DOHH2 (cell line): Measurements from ENCODE around the gene SLC6A3.

Experiments
- H3F3A ChIP-seq: fragments of 200-600 bp; sonication (generic), shearing (Covaris generic); 2 replicates; pipeline ENCODE4 v1.6.0; 2016; ENCODE audit warnings: antibody characterized with exemption, mild to moderate bottlenecking; ENCODE audit not compliant: control insufficient read depth, insufficient read depth
- H3K27ac ChIP-seq: fragments of 200-600 bp; sonication (generic); 2 replicates; pipeline ENCODE4 v1.5.1; 2014; ENCODE audit warnings: low read depth, mild to moderate bottlenecking, low read length, moderate library complexity
- H3K27me3 ChIP-seq: fragments of 200-600 bp; sonication (generic); 2 replicates; pipeline ENCODE4 v1.6.1; 2014; ENCODE audit warnings: mild to moderate bottlenecking, low read length, mixed read lengths; ENCODE audit not compliant: control insufficient read depth
- H3K36me3 ChIP-seq: fragments of 200-600 bp; sonication (generic); 2 replicates; pipeline ENCODE4 v1.6.1; 2014; ENCODE audit warnings: mild to moderate bottlenecking, low read length, moderate library complexity, mixed read lengths; ENCODE audit not compliant: control insufficient read depth
- H3K4me1 ChIP-seq: fragments of 200-600 bp; sonication (generic); 2 replicates; pipeline ENCODE4 v1.6.1; 2014; ENCODE audit warnings: mild to moderate bottlenecking, low read length, mixed read lengths; ENCODE audit not compliant: control insufficient read depth
- H3K4me2 ChIP-seq: fragments of 200-600 bp; sonication (generic); 2 replicates; pipeline ENCODE4 v1.6.0; 2014; ENCODE audit warnings: mild to moderate bottlenecking, low read length, moderate library complexity
- H3K4me3 ChIP-seq: fragments of 200-600 bp; sonication (generic); 2 replicates; pipeline ENCODE4 v1.5.1; 2014; ENCODE audit warnings: mild to moderate bottlenecking, low read length, mixed read lengths
- H3K79me2 ChIP-seq: fragments of 200-600 bp; sonication (generic); 2 replicates; pipeline ENCODE4 v1.6.1; 2014; ENCODE audit warnings: mild to moderate bottlenecking, low read length, mixed read lengths; ENCODE audit not compliant: control insufficient read depth
- H3K9me2 ChIP-seq: fragments of 200-600 bp; sonication (generic); replicated peaks from 2 replicates; pipeline ENCODE4 v1.6.1; 2014; ENCODE audit warnings: mild to moderate bottlenecking, low read length, mixed read lengths; ENCODE audit not compliant: control insufficient read depth
- H3K9me3 ChIP-seq: fragments of 200-600 bp; sonication (generic); 2 replicates; pipeline ENCODE4 v1.6.1; 2014; ENCODE audit warnings: antibody characterized with exemption, low read length, mixed read lengths; ENCODE audit not compliant: control insufficient read depth, insufficient read depth
- H4K20me1 ChIP-seq: fragments of 200-600 bp; sonication (generic); 2 replicates; pipeline ENCODE4 v1.6.0; 2014; ENCODE audit warnings: low read depth, mild to moderate bottlenecking, antibody characterized with exemption, low read length, moderate library complexity; ENCODE audit not compliant: control insufficient read depth, insufficient read depth
- EZH2phosphoT487 ChIP-seq: fragments of 200-600 bp; sonication (generic); IDR thresholded peaks from 2 replicates; pipeline ENCODE4 v1.6.1; 2017; ENCODE audit warnings: borderline replicate concordance, mild to moderate bottlenecking, antibody characterized with exemption, low read length, moderate library complexity, mixed read lengths
- TF ChIP-seq, protein P1 (sequence below): fragments of 200-600 bp; sonication (generic); IDR thresholded peaks from one replicate; pipeline ENCODE4 v1.5.1; 2014; ENCODE audit warnings: antibody characterized with exemption, mild to moderate bottlenecking, low read depth, low read length; ENCODE audit not compliant: poor library complexity, severe bottlenecking

SLC6A3 gene

DNA sequence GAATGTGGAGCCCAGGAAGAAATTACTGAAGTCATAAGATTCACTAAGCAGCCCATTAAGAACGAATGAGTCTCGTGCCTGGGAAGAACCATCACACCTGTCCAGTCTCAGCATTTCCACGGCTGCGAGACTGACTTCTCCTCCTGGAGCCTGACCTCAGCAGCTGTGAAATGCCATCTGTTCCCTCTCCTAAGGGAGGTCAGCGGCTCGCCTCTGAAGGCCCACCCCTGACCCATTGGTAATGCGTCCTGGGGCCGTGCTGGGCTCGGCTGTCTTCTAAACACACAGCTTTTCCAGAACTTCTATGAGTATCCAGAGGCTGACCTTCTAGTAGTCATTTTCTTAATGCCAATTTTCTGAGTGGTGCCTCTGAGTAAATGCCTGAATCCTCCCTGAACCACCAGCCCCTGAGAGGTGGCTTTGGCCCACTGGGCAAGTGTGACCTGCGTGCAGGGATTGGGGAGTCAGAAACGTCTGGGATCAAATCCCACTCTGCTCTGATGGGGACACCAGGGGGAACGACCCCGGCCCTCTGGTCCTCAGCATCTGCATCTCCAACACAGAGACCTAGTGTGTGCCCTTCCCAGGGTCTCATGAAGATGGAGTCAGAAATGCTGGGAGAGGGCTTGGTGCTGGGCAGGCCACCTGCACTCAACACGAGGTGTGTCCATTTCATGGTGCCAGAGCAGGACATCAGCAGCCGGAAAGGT is 5.7 kb downstream of the SLC6A3 start:
- H3K4me1 ChIP-seq, result no peaks in the 10 kb centered on the region
- H3K9me3 ChIP-seq, result no peaks in the 10 kb centered on the region
- no peaks in the 10 kb centered on the region for H3K27me3 ChIP-seq
- H3K9me2 ChIP-seq, result no peaks in the 10 kb centered on the region
- no peak for TF ChIP-seq EZH2phosphoT487
- TF ChIP-seq, protein P1, sequence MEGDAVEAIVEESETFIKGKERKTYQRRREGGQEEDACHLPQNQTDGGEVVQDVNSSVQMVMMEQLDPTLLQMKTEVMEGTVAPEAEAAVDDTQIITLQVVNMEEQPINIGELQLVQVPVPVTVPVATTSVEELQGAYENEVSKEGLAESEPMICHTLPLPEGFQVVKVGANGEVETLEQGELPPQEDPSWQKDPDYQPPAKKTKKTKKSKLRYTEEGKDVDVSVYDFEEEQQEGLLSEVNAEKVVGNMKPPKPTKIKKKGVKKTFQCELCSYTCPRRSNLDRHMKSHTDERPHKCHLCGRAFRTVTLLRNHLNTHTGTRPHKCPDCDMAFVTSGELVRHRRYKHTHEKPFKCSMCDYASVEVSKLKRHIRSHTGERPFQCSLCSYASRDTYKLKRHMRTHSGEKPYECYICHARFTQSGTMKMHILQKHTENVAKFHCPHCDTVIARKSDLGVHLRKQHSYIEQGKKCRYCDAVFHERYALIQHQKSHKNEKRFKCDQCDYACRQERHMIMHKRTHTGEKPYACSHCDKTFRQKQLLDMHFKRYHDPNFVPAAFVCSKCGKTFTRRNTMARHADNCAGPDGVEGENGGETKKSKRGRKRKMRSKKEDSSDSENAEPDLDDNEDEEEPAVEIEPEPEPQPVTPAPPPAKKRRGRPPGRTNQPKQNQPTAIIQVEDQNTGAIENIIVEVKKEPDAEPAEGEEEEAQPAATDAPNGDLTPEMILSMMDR, result no peak
- H3K4me3 ChIP-seq, result no peak overlapping the region
- no peaks in the 10 kb centered on the region for H3K79me2 ChIP-seq
- H4K20me1 ChIP-seq, result no peaks in the 10 kb centered on the region
- no peak overlapping the region for H3K4me2 ChIP-seq
- no peaks in the 10 kb centered on the region for H3F3A ChIP-seq
- H3K27ac ChIP-seq, result no peak overlapping the region
- H3K36me3 ChIP-seq, result no peaks in the 10 kb centered on the region

DNA sequence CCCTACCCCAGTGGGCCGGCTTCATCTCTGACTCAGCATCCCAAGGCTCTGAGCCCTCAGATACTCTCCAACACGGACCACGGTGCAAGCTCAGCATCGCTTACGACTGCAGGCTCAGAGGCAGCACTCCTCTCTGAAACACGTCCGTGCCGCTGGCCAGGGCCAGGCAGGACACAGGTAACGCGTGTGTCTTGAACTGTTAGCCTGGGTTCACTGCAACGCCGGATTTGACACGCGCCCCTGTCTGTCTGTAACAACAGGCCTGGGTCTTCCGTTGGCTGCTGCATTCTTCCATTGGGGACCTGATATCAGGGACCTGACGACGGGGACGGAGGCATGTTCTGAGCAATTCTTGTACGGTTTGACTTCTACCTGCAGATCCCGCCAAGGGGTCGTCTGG is 6.4 kb downstream of the SLC6A3 start:
- no peaks in the 10 kb centered on the region for H3K9me2 ChIP-seq
- H3K4me2 ChIP-seq, result no peak overlapping the region
- no peaks in the 10 kb centered on the region for H3K36me3 ChIP-seq
- TF ChIP-seq, protein P1, result no peak
- no peak for TF ChIP-seq EZH2phosphoT487
- H3K79me2 ChIP-seq, result no peaks in the 10 kb centered on the region
- H3K4me3 ChIP-seq, result no peak overlapping the region
- H4K20me1 ChIP-seq, result no peaks in the 10 kb centered on the region
- H3K9me3 ChIP-seq, result no peaks in the 10 kb centered on the region
- H3K4me1 ChIP-seq, result no peaks in the 10 kb centered on the region
- no peak overlapping the region for H3K27ac ChIP-seq
- H3F3A ChIP-seq, result no peaks in the 10 kb centered on the region
- no peaks in the 10 kb centered on the region for H3K27me3 ChIP-seq

DNA sequence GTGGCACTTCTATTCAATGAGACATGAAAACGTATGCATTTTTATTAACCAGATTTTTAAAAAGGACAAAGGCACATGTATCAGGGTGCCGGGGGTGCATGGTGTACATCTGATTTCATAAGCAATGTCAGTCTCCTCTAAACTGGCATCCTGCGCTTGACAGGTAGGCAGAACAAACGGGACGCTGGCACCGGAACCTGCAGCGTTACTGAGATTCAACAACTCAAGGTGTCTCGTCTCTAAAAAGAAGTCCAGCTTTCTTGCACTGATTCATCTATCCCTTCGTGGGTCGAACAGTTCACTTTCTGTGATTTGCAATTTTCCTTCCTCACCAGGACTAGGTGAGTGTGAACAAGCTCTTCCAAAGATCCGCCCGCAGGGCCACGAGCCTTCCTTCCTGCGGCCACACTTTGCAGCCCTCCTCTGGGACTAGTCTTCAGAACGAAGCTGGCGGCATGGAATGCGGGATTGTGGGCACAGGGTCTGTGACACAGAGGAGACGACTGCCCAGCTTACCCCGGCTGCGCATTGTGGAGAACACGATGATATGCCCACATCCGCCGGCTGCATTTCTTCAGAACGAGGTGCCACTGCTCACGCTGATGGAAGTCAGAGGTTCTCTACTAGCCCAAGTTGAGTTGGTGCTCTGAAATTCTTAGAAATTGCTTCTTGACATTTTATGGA is 7.2 kb downstream of the SLC6A3 start:
- Histone ChIP-seq H3K4me2 (no peak overlapping the region), H3K27ac (no peak overlapping the region), H3K79me2 (no peaks in the 10 kb centered on the region), H3K36me3 (no peaks in the 10 kb centered on the region), H3K9me2 (no peaks in the 10 kb centered on the region), H3K9me3 (peaks cover 5% of the 10 kb centered on the region; the same call in 1 of the 2 replicates), H3K27me3 (no peaks in the 10 kb centered on the region), H3K4me3 (no peak overlapping the region), H3F3A (no peaks in the 10 kb centered on the region), H3K4me1 (no peaks in the 10 kb centered on the region), H4K20me1 (no peaks in the 10 kb centered on the region)
- TF ChIP-seq EZH2phosphoT487, result no peak
- TF ChIP-seq, protein P1, result no peak
